Stomach smooth muscle (tissue), 2 donors: ENCODE results near the gene DNAJB5.
A peak's percentile ranks its signal among the peaks of the same experiment; 100 is the strongest.

ENCODE experiments used
- H3K27ac ChIP-seq: one replicate; pipeline ENCODE4 v1.7.0; 2013; ENCODE audit warnings: mild to moderate bottlenecking, low read length, inconsistent platforms
- H3K27me3 ChIP-seq, 2 donors: one replicate each; pipeline ENCODE4 v1.7.0; 2013; ENCODE audit warnings: low read length in 2 of 2; ENCODE audit not compliant: insufficient read depth in 2 of 2, control insufficient read depth in 1 of 2
- H3K36me3 ChIP-seq, 2 donors: one replicate each; pipeline ENCODE4 v1.7.0; 2013; ENCODE audit warnings: low read length in 2 of 2; ENCODE audit not compliant: control insufficient read depth in 2 of 2, insufficient read depth in 2 of 2
- H3K4me1 ChIP-seq: one replicate; pipeline ENCODE4 v1.7.0; 2013; ENCODE audit warnings: low read length; ENCODE audit not compliant: control insufficient read depth, insufficient read depth
- H3K4me3 ChIP-seq, 2 donors: one replicate each; pipeline ENCODE4 v1.7.0; 2013; ENCODE audit warnings: low read length in 2 of 2
- H3K9ac ChIP-seq, 2 donors: one replicate each; pipeline ENCODE4 v1.7.0; 2013; ENCODE audit warnings: low read length in 2 of 2, mild to moderate bottlenecking in 1 of 2
- H3K9me3 ChIP-seq, 2 donors: one replicate each; pipeline ENCODE4 v1.7.0; 2013; ENCODE audit warnings: low read length in 2 of 2; ENCODE audit not compliant: control insufficient read depth in 2 of 2
- donor health status: healthy.
- donor health status: Pancreatic carcinoma.

DNAJB5 gene

DNA sequence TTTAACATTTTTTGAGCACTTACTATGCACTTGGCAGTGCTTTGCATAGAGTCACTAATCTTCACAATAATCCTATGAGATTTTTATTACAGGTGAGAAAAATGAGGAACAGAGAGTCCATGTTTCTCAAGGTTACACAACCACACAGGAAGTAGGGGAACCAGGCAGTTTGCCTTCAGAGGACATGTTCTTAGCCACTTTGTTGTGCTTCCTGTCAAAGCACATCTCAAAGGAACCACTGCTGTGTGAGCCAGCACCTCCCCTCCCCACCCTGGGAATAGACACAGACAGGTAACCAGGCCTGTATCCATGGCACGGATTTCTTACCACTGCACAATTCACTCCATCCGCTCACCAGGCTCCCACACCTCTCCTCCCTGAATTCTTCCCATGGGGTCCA lies 6.3 kb upstream of the DNAJB5 start:
- Histone ChIP-seq H3K27ac (no peak overlapping the region), H3K36me3 (no peaks in the 10 kb centered on the region), H3K9me3 (no peaks in the 10 kb centered on the region), H3K27me3 (no peaks in the 10 kb centered on the region), H3K9ac (no peak overlapping the region), H3K4me1 (no peaks in the 10 kb centered on the region), H3K4me3 (no peak overlapping the region)

DNA sequence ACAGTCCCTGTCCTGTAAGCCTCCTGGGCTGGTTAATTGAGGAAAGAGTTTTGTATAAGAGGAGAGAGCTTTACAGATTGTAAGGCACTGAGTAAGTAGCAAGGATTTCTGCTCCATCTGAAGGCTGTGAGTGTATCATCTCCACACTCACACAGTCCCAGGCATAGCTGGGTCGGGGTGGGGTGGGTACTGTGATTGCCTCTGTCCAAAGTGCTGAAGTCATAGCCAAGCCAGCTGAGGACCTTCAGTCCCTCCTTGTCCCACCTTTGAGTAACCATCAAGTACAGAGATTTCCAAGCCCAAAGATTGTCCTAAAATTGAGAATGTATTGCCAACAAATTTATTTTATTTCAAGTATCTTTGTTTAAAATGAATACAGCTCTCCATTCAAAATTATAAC lies 5.5 kb upstream of the DNAJB5 start:
- no peaks in the 10 kb centered on the region for H3K27me3 ChIP-seq
- no peaks in the 10 kb centered on the region for H3K36me3 ChIP-seq
- H3K4me1 ChIP-seq = peaks cover 8% of the 10 kb centered on the region
- H3K4me3 ChIP-seq = no peak overlapping the region
- H3K27ac ChIP-seq = no peak overlapping the region
- no peak overlapping the region for H3K9ac ChIP-seq
- no peaks in the 10 kb centered on the region for H3K9me3 ChIP-seq

DNA sequence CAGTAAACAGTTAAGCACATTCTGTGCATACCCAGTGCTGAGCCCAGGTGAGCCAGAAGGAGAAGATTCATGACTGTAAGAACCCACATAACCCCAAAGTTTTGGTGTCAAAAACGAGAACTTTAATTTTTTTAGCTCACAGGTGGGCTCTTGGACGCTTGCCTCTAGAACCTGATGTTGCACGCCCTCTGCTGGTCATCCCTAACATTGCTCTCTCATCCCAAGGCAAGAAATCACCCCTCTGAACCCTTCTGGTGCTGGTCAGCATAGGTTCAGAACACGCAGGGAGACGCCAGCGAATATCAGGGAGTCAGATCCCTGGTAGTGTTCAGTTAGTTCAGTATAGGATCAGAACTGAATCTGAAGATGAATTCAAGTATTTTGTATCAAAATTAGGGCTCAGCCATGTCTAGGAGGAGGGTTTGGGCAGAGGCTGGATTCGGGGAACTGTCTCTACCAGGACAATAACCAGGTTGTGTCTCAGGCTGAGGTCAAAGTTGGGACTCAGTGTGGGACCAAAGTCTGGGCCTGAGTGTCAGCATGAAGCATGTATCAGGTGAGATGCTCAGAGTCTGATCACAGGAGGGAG lies 4.1 kb upstream of the DNAJB5 start:
- no peaks in the 10 kb centered on the region for H3K27me3 ChIP-seq
- no peak overlapping the region for H3K9ac ChIP-seq
- no peak overlapping the region for H3K4me3 ChIP-seq
- no peaks in the 10 kb centered on the region for H3K36me3 ChIP-seq
- H3K27ac ChIP-seq = no peak overlapping the region
- no peaks in the 10 kb centered on the region for H3K9me3 ChIP-seq
- H3K4me1 ChIP-seq = peaks cover 11% of the 10 kb centered on the region

DNA sequence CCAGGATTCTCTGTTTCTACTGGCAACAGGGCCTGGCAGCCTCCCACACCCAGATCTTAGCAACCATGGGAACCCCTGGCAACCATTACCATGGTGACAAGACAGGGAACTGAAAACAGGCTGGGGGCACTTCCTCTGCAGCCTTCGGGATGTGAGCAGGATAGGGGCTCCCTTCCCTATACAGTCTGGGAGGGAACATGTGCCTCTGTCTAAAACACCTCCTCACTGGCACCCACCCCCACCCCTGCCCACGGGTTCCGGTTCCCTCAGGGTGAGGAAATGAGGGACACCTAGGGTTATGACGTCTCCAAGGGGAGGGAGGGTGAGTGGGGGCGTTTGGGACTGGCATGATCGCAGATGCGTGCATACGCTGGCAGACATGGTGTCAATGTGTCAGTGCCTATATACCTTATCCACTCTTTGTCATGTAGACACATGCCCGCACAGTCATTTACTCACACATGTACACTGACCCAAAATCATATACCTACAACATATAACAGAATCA lies 3.0 kb upstream of the DNAJB5 start:
- Histone ChIP-seq H3K27ac (no peak overlapping the region), H3K4me3 (no peak overlapping the region), H3K9me3 (no peaks in the 10 kb centered on the region), H3K9ac (no peak overlapping the region), H3K36me3 (no peaks in the 10 kb centered on the region), H3K4me1 (peaks cover 22% of the 10 kb centered on the region), H3K27me3 (no peaks in the 10 kb centered on the region)

DNA sequence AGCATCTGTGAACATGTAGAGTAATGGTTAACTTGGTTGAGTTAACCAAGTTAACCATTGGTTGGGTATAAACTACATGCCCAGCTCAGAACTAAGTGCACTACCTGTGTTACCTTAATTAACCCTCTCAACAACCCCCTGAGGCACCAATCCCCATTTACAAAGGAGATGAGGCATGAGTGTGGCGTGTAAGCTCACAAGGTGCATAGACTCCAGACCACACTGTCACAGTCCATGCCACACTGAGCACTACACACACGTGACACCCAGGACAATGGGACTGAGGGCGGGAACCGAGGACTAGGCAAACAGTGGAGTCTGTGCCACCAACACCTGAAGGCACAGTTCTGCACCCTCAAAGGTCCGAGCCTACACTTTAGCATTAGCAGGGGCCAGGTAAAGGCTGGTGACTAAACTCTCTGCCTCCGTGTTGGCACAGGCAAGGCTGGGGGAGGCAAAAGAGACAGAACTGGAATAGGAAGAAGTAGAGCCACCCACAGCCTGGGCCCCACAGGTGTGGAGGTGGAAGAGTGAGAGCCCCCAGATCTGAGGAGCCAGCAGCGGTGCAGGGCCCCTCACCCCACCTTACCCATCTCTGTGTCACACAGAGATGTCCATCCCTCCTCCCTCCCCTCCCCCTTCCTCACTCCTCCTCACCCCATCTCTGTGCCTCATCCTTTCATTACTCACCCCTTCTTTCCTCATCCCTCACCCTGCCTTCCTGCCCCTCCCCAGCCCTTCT lies 2.2 kb upstream of the DNAJB5 start:
- Histone ChIP-seq H3K9me3 (no peaks in the 10 kb centered on the region), H3K27ac (no peak overlapping the region), H3K4me1 (peaks cover 30% of the 10 kb centered on the region), H3K9ac (no peak overlapping the region), H3K36me3 (no peaks in the 10 kb centered on the region), H3K27me3 (no peaks in the 10 kb centered on the region), H3K4me3 (no peak overlapping the region)

DNA sequence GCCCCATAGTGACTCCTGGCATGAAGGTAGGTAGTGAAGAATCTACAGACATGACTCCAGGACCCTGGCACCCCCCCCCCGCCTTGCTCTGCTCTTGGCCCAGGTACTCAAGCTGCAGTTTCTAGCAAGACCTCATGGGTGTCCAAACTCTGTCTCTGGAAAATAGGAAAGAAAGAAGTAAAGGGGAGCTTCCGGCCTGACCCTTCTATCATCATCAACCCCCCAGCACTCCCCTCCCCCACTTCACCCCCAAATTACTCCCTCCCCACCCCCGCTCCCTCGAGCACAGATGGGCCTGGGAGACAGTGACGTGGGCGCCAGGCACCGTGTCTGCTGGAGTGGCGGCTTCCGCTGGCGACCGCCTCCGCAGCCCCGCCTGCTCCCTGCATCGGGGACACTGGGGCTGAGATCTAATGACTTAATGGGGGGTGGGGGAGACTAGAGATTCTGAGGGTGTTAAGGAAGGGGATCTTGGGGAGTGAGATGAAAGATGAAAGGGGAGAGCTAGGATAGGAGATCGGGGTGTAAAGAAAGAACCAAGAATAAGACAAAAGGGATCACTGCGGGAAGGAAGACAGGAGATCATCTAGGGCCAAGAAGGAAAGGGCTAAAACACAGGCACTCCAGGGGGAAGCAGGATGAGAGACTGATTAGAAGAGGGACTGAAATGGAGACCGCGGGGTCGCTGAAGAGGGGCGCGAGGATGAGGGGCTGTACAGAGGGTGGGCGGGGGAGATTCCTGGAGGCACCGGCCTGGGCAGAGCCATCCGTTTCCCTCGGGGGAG lies 1.1 kb upstream of the DNAJB5 start:
- Histone ChIP-seq H3K9ac (peak overlapping the region; percentile 56 to 89), H3K27ac (peak overlapping the region; percentile 100), H3K36me3 (no peaks in the 10 kb centered on the region)

DNA sequence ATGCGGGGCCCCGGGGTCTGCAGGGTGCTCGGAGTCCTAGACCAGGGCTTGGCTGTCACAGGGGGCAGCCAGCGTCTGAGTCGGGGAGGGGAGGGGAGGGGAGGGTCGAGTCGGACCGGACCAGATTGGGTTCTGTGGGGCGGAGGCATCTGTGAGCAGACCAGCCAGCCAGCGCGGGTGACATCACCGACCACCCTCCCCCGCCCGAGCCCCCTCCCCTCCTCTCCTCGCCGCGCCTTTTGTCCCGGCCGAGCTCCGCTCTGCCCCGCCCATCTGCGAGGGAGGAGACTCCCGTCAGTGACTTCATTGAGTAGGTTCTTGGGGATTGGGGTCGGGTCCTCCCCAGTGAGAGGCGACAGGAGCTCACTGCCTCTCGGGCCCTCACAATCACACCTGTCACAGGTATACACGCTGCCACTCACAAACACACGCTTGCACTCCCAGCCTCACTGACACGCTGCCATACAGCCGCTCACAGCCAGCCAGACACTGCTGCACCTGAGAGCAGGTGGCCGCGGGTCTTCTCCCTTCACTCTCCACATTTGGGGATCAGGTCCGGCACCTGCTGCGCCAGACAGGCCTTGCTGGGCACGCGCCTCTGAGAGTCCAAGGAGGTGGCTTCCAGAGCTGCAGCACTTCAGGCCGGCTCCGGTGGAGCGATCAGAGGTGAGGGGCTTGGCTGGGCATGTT lies 546 bp downstream of the DNAJB5 start:
- no peaks in the 10 kb centered on the region for H3K27me3 ChIP-seq
- H3K36me3 ChIP-seq = peaks cover 0 to 3% of the 10 kb centered on the region in 2 donors
- peaks cover 57% of the 10 kb centered on the region for H3K4me1 ChIP-seq
- no peaks in the 10 kb centered on the region for H3K9me3 ChIP-seq
- peak overlapping the region; percentile 100 for H3K27ac ChIP-seq
- H3K4me3 ChIP-seq = peak overlapping the region; percentile 82 to 91
- H3K9ac ChIP-seq = peak overlapping the region; percentile 96 to 98

More for the DNA sequence above, 1.1 kb upstream of the DNAJB5 start:
- Histone ChIP-seq H3K9me3 (no peaks in the 10 kb centered on the region), H3K4me3 (peak overlapping the region; percentile 37 to 91), H3K27me3 (no peaks in the 10 kb centered on the region), H3K4me1 (peaks cover 40% of the 10 kb centered on the region)

DNA sequence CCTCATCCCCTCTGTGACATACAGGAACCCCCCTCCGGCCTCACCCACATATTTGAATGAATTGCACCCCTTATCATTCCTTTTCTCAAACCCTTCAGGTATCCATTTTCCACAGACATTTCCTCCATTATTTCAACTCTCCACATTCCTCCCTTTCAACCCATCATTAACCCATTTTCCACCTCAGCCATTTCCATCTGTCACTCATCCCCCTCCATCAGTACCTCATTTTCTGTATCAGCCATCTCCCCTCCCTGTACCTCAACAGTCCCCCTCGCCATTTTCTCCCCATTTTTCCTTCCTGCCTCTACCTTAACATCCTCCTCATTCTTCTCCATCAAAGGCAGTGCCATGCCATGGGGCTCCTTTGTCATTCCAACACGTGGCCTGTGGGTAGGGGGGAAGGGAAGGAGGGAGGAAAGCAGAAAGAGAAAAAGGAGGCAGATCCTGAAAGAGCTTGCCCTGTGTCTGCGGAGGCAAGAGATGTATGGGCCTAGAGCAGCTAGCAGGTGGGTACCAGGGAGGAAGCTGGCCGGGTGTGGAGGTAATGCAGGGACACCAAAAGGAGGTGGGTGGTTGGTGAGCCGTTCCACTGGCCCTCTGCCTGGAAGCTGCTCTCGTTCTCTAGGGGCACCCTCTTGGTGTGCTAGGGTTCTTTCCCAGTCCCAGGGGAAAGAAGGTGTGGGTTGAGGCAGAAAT lies 1.5 kb downstream of the DNAJB5 start:
- Histone ChIP-seq H3K27ac (peak overlapping the region; percentile 100), H3K4me1 (peaks cover 66% of the 10 kb centered on the region), H3K36me3 (peaks cover 0 to 9% of the 10 kb centered on the region in 2 donors), H3K27me3 (no peaks in the 10 kb centered on the region), H3K9me3 (no peaks in the 10 kb centered on the region), H3K4me3 (peak overlapping the region; percentile 82 to 91), H3K9ac (peak overlapping the region; percentile 96 to 98)

DNA sequence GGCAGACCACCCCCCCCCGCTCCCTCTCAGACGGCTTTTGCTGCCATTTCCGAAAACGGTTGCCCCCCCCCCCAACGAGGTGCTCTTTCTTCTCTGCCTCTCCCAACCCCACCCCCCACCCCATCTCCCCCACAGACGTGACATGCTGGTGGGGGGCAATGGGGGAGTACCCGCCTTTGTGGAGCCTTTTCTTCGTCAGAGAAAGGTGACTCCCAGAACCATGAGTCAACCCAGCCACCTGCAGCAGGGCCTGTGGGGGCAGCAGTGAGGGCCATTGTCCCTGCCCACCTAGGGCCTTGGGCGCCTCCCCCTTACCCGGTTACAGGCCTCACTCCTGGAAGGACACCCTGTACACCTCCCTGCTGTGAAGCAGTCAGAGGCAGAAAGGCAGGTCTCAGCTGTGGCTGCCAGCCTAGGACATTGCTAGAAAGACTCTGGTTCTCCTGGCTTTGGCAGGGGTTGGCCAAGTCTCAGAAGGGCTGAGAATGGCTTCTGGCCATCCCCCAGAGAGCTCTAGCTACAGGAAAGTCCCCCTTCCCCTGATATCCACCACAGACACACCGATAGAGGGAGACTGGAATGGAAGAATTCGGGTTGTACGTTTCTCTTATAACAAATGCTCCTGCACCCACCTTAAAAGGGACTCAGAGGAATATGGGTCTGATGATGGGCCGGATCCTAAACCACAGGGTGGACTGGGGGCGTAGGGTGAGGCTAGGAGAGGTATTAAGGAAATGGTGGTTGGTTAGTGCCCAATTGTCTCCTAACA lies 2.2 kb downstream of the DNAJB5 start:
- Histone ChIP-seq H3K4me3 (peak overlapping the region; percentile 52 to 91), H3K27me3 (no peaks in the 10 kb centered on the region), H3K9me3 (no peaks in the 10 kb centered on the region), H3K27ac (peak overlapping the region; percentile 100), H3K36me3 (peaks cover 6 to 16% of the 10 kb centered on the region in 2 donors), H3K4me1 (peaks cover 67% of the 10 kb centered on the region), H3K9ac (peak overlapping the region; percentile 96 to 98)
